ENCODE results near the gene BCAP29.
"Not testable (repeated sequence)": the region's sequence is repeated elsewhere in the genome, so short reads cannot be mapped to it uniquely, and the experiment has no call there.

The BCAP29 gene

DNA sequence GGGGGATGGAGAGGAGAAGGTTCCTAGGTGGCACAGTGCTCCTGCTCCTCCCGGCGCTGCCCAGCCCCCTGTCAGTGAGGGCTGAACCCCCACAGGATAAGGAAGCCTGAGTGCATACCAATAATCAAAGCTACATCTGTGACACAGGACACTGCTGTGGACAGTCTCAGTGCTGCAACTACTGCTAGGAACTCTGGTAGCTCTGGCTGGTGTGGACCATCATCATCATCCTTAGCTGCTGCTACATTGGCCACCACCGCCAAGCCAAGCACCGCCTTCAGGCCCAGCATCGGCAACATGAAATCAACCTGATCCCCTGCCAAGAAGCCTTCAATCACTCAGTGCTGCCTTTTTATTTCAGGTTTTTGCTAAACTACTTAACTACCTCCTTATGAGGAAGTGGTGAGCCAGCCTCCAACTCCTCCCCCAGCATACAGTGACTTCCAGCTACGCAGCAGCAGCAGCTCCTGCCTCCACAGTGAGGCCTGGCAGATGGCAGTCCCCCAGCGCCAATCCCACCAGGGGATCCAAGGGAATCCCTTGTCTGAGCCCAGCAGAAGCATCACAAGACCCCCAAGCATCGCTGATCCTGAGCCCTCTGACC lies 48.5 kb downstream of the BCAP29 start:
- FAIRE-seq, result no peak

DNA sequence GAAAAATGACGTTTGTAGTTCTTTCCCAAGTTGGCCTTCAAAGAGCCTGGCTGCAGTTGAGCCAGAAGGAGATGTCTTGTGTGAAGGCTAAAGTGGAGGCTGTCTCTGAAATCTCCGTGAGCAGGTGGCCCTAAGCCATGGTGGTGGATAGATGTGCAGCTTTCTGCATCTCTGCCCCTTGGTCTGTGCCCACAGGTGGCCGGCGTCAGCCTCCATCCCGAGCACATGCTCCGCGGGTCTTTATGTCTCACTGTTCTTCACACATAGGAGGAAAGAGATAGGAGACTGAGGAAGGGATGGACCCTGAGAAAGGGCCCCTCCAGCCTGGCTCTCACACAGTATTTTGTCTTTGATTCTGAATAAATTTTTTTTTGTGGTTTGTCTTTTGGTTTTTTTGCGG lies 50.3 kb downstream of the BCAP29 start:
- FAIRE-seq, result no peak

DNA sequence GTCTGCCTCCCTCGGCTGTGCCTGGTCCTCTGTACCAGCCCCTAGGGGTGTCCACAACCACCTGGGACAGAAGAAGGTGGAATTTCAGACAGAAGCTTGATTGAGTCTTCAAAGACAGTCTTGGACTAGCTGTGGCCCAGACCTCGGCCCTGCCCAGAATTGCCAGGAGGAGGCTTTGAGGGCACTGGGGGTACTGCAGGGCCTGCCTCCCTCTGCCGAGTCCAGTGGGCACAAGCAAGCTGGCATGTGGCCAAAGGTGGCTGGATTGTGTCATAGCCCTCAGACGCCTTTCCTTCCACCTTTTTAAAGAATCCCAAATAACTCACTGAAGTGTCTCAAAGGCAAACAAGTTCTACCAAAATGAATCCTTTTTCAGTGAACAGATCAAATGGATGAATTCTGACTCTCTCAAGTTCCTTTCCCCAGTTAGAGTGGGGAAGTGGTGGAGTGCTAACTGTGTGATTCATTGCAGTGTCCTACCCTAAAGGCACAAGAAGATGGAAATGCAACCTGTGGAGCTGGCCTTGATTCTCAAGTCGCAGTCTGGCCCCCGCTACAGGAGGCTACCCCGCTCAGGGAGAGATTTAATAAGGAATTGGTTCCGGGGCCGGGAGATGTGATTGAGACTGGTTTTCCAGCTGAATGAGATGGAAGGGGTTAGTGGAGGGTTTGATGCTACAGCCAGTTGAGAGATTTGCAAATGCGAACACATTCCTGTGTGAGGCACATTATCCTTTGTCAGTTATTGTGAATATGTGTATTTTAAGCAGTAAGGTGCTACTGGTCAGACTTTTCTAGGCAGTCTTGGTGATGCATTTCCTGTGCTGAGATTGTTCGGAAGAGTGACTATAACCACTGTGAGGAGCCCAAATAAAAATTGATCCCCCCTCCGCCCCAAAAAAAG lies 51.8 kb downstream of the BCAP29 start:
- no peak for FAIRE-seq

DNA sequence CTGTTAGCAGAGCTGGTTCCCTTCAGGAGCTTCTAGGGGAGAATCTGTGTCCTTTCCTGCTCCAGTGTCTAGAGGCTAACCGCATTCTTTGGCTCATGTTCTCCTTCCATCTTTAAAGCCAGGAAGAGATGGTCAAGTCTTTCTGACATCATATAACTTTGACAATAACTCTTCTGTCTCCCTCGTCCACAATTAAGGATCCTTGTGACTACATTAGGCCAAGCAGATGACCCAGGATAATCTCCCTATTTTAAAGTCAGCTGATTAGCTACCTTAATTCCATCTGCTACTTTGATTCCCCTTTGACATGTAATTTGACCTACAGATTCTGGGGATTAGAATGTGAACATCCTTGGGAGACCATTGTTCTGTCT lies 52.4 kb downstream of the BCAP29 start:
- FAIRE-seq, result no peak

DNA sequence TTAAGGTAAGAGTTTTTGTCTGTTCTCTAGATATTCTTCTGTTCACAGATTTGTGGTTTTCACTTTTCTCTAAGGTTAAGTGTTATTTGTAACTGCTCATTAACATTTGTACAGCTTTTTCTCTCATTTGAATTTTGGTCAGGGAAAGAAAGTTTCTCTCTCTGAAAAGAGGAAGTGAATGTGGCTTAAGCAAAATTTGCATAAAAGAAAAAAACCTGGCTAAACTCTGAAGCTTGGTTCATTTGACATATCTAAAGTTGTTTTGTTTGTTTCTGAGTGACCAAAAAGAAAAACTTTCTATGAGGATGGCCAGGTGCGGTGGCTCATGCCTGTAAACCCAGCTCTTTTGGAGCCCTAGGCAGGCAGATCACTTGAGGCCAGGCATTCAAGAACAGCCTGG lies 58.5 kb downstream of the BCAP29 start:
- FAIRE-seq, result no peak

DNA sequence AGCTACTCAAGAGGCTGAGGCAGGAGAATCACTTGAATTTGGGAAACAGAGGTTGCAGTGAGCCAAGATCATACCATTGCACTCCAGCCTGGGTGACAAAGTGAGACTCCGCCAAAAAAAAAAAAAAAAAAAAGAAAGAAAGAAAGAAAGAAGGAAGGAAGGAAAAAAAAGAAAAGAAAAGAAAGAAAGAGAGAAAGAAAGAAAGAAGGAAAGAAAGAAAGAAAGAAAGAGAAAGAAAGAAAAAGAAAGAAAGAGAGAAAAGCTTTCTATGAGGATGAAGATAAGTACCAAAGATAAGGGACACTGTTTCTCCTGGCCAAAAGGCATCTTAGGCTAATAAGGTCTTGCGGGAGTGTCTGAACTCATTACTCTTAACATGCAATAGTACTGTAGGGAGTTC lies 59.0 kb downstream of the BCAP29 start:
- not testable (repeated sequence) for FAIRE-seq

DNA sequence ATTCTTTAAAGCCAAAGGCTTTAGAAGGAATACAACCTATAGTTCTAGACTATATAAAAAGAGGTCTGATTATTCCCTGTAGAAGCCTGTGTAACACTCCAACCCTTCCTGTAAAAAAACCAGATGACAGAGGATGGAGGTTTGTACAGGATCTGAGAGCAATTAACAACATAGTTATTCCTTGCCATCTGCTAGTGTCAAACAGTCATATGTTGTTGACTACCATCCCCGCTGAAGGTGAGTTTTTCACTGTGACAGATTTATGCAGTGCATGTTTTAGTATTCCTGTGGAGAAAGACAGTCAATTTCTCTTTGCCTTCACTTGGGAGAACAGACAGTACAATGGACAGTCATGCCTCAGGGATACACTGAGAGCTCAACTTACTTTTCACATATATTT lies 61.6 kb downstream of the BCAP29 start:
- FAIRE-seq, result no peak

DNA sequence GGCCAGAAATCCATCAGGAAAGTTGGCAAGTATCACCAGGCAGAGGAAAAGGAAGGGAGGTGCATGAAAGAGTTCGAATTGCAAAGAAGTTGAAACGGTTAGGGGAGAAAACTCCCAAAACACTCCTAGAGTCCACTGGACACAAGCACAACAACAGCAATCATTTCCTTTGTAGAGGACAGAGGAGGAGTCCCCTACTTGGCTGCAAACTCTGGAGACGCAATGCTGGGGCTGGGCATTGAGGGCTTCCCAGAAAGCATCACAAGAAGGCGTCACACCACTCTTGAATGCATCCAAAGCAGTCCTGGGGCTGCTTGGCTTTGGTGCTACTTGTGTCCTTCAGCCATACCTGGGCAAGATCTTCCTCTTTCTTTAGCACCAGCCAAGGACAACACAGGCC lies 62.5 kb downstream of the BCAP29 start:
- no peak for FAIRE-seq

DNA sequence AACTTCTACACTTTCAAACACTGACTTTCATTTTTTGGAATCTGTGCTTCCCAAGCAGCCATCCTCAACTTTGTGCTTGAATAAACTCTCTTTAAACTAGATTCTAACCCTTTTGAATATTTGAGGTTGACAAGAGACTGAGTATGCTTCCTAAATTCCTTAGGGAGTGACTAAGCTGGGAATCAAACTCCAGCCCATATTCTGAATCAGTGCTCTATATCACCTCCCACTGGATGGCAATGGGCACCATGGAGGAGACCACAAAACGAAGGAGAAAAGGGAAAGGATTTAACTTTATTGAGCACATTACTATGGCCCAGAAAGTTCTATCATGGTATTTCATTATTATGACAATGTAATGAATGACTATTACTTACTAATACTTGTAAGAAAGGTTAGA lies 63.4 kb downstream of the BCAP29 start:
- no peak for FAIRE-seq

DNA sequence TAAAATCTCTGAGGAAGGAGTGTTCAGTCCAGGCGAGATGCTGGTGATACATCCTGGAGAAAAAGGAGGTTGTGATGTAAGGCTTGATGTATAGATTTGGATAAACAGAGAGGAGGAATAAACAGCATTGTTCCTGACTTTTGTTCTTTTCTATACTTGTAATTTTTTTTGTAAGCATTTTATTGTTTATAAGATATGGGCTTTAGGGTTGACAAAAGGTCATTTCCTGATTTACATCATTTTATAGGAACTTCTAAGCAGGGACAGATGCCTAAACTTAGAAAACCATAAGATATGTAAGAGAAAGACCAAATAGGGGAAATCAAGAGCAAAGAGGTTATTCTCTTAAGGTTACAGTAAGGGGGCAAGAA lies 63.9 kb downstream of the BCAP29 start:
- FAIRE-seq, result no peak

DNA sequence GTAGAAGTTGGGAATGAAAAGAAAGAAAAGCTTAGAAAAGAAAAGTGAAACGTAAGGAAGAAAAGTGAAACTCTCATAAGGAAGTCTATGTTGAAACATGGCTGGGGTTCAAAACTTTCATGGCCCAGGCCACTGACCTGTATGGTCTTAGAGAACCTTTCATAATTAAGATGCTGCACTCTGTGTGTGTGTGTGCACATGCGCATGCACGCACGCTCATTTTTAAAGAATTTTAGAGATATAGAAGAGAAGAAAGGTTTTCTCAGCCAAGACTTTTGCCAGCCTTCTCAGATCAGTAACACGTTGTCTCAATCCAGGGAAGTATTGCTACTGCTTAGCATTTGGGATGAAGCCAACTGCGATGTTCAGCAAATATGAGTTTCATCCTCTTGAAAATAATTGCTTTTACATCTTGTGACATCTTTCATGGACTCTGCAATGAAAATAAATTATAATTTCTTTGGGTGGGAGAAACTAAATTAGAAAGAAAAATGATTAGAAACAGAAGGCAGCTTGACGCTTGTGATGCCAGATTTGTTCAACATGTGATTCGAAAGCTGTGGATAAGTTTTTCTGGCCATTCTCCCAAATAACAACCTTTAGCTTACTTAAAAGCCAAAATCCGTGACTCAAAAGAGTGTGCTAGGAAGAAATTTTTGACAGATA lies 64.4 kb downstream of the BCAP29 start:
- FAIRE-seq, result no peak

DNA sequence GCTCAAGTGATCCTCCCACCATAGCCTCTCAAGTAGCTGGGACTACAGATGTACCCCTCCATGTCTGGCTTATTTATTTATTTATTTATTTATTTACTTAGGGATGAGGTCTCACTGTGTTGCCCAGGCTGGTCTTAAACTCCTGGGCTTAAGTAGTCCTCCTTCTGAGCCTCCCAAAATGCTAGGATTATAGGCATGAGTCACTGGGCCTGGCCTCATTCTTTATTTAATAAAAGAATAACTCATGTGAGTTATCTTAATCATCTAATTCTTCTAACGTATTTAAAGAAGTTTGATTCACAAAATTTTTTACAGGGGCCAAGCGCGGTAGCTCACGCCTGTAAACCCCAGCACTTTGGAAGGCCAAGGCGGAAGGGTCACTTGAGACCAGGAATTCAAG lies 72.6 kb downstream of the BCAP29 start:
- no peak for FAIRE-seq

DNA sequence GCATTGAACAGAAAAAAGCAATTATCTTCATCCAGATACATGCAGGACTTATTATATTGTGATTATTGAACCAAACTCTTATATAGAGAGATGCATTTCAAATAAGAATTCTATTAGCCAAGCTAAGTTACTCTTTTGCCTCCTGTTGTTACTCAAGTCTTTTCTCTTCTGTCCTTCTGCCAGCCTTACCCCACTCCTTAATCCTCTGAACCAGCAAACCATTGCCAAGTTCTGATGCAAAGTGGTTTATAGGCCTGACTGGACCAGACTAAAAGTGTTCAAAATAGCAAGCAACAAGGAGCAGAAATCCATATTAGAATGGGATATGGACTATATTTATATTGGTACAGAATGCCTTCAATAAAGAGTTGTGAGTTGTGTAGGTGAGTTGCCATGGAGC lies 78.4 kb downstream of the BCAP29 start:
- no peak for FAIRE-seq

DNA sequence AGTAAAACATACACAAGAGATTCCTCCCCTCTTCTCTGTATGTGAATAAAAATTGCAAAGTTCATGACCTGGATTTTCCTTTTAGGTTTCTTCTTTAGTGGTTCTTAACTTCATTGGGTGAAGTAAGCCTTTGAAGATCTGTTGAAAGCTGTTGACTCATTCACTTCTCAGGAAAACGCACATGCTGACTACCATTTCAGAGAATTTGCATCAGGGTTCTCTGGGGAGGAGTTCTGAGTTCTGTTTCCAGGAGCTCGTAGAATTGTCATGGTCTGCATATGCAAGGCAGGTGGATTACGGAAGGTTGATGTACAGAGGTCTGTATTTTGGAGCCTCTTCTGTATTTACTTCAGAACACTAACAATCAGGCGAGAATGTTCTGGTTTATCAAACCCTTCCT lies 79.6 kb downstream of the BCAP29 start:
- FAIRE-seq, result no peak

DNA sequence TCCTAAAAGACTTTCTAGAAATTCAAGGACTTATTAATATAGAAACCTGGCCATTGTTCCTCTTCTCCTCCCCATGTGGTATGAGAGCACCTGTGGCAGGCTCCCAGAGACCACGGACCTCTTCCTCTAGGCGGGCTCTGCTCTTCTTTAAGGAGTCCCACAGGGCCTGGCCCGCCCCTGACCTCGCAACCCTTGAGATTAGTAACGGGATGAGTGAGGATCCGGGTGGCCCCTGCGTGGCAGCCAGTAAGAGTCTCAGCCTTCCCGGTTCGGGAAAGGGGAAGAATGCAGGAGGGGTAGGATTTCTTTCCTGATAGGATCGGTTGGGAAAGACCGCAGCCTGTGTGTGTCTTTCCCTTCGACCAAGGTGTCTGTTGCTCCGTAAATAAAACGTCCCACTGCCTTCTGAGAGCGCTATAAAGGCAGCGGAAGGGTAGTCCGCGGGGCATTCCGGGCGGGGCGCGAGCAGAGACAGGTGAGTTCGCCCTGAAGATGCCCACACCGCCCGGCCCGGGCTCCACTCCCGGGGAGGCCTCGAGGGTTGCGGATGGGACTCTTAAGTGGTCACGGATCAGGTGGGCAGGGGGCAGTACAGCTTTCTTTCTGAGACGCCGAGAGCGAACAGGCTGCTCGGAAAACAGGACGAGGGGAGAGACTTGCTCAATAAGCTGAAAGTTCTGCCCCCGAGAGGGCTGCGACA lies 80.5 kb downstream of the BCAP29 start, which contains the start of gene SLC26A4:
Gene SLC26A4 (plus strand): TSS at position 448 of the 700 bp plus-strand sequence. CDS start 814 bp downstream, outside the sequence.
- FAIRE-seq, result no peak

DNA sequence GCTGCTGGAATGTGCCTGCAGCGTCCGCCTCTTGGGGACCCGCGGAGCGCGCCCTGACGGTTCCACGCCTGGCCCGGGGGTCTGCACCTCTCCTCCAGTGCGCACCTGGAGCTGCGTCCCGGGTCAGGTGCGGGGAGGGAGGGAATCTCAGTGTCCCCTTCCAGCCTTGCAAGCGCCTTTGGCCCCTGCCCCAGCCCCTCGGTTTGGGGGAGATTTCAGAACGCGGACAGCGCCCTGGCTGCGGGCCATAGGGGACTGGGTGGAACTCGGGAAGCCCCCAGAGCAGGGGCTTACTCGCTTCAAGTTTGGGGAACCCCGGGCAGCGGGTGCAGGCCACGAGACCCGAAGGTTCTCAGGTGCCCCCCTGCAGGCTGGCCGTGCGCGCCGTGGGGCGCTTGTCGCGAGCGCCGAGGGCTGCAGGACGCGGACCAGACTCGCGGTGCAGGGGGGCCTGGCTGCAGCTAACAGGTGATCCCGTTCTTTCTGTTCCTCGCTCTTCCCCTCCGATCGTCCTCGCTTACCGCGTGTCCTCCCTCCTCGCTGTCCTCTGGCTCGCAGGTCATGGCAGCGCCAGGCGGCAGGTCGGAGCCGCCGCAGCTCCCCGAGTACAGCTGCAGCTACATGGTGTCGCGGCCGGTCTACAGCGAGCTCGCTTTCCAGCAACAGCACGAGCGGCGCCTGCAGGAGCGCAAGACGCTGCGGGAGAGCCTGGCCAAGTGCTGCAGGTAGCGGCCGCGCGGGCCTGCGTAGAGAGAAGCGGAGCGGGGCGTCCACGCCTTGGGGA lies 81.2 kb downstream of the BCAP29 start:
- no peak for FAIRE-seq

DNA sequence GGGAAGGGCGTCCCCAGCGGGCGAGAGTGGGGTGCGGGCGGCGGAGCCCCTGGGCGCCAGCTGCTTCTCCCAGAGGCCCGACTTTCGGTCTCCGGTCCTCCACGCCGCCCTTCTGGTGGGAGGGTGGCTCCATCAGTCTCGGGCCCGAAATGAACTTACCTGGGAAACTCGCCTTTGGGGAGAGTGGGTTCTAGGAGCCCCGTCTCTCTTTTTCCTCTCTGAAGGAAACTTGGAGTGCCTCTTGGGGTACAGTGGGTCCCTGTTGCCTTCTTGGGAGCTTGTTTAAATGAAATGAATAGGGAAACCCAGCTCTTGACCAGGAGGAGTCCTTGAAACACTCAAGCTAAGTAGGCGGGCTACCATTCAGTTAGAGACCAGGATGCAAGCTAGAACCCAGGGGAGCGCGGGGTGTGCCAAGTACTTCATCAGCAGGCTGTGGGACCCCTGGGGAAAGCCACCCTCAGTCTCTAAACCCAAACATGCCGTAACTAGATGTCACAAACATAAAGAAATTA lies 81.9 kb downstream of the BCAP29 start:
- no peak for FAIRE-seq

DNA sequence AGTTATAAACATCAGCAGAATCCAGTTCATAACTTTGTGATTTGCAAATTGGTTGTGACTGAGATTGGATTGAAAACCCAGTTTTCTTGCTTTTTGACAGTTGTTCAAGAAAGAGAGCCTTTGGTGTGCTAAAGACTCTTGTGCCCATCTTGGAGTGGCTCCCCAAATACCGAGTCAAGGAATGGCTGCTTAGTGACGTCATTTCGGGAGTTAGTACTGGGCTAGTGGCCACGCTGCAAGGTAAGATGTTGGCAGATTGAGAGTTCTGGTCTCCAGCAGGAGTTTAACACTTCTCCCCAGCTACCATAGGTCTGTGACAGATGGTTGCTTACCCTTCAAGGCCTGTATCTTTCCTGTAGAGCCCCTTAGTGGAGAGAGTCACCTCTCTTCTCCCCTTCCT lies 83.2 kb downstream of the BCAP29 start:
- FAIRE-seq, result no peak

DNA sequence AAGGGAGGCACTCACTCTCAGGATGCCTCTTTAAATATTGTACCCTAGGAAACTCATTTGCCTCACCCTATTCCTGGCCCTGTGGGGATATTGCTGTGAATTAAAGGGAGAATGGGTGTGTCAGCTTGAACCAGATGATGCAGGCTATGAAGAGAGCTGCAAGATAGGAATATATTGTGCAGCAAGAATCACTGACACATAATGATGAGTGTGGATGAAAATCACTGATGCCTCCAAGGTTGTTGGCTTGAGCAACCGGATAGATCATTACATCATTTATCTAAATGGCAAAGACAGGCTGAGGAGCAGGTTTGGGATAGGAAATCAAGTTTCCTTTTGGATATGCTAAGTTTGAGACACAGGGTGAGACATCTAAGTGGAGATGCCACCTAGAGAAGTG lies 86.7 kb downstream of the BCAP29 start:
- no peak for FAIRE-seq

DNA sequence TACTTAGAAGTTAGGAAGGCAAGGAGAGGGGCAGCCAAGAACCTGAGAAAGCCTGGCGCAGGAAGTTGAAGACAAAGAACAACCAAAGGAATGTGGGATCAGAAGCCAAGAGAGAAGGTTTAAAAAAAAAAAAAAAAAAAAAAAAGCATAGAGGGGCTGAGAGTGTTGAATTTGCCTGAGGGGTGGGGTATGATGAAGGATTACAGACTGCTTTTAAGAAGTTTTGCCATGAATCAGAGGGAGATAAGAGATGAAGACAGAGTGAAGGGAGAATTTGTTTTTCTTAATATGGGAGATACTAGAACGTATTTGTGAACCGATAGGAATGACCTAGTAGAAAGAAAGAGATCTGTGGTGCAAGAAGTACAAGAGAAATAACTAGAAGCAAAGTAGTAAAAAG lies 87.3 kb downstream of the BCAP29 start:
- FAIRE-seq, result no peak

DNA sequence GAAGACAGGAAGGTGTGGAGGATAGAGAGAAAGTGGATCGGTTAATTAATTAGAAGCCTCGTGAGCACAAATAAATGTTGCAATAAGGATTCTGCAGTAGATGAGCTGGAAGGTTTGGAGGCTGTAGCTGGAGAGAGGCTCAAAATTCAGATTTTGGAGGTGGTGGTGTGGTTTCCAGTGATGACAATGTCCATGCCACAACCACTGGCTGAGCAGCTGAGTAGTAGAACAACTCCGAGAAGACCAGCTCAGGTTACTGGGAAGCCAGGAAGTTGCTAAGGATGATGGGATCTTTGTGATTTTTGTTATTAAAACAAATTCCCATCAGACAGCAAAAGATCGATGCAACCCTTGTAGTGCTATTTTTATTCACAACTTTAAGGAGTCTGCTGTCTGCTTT lies 88.2 kb downstream of the BCAP29 start:
- FAIRE-seq, result no peak

All from A204.1 (cell line).